HUDEP-2 (cell line): Measurements from ENCODE around the gene FGFBP1.

ENCODE experiments used
- DNase-seq, 76 experiments: peaks; one replicate each; lab custom pipeline; 2025; ENCODE audit not compliant: unreplicated experiment in 76 of 76; lab: John Stamatoyannopoulos, UW

The FGFBP1 gene

GRCh38 chr4:15913631-15913970, 24.9 kb downstream of the FGFBP1 start:
- no peak for DNase-seq

- no peak for DNase-seq
These were observed 25.4 kb downstream of the FGFBP1 start for GRCh38 chr4:15912961-15913630.

GRCh38 chr4:15912236-15912635, 26.3 kb downstream of the FGFBP1 start:
- no peak for DNase-seq

- DNase-seq: no peak
These were observed 28.2 kb downstream of the FGFBP1 start for GRCh38 chr4:15910155-15910940.

- DNase-seq: no peak
These were observed 31.1 kb downstream of the FGFBP1 start for GRCh38 chr4:15907430-15907829.

- DNase-seq: no peak
These were observed 32.5 kb downstream of the FGFBP1 start for GRCh38 chr4:15906020-15906443.

- no peak for DNase-seq
These were observed 35.8 kb downstream of the FGFBP1 start for GRCh38 chr4:15902746-15903145.

GRCh38 chr4:15901998-15902397, 36.5 kb downstream of the FGFBP1 start:
- no peak for DNase-seq

- no peak for DNase-seq
These were observed 37.5 kb downstream of the FGFBP1 start for GRCh38 chr4:15901007-15901406.

- DNase-seq: no peak
These were observed 39.0 kb downstream of the FGFBP1 start for GRCh38 chr4:15899511-15899910.

GRCh38 chr4:15898902-15899301, 39.6 kb downstream of the FGFBP1 start:
- no peak for DNase-seq

- no peak for DNase-seq
These were observed 41.0 kb downstream of the FGFBP1 start for GRCh38 chr4:15897577-15897976.

- no peak for DNase-seq
These were observed 43.3 kb downstream of the FGFBP1 start for GRCh38 chr4:15894921-15895916.

- DNase-seq: no peak
These were observed 44.1 kb downstream of the FGFBP1 start for GRCh38 chr4:15894393-15894792.

GRCh38 chr4:15893962-15894361, 44.6 kb downstream of the FGFBP1 start:
- no peak for DNase-seq

- DNase-seq: no peak
These were observed 47.2 kb downstream of the FGFBP1 start for GRCh38 chr4:15891312-15891711.

- DNase-seq: no peak
These were observed 48.2 kb downstream of the FGFBP1 start for GRCh38 chr4:15890246-15890829.

GRCh38 chr4:15888515-15888914, 50.0 kb downstream of the FGFBP1 start:
- DNase-seq: no peak
